GM19240 (cell line): ENCODE measurements around the gene PLK3.
"Not testable (repeated sequence)": the region's sequence is repeated elsewhere in the genome, so short reads cannot be mapped to it uniquely, and the experiment has no call there.

ENCODE experiments used
- DNase-seq: peaks from one replicate; pipeline ENCODE4 v3.0.0; 2011; ENCODE audit warnings: low spot score; ENCODE audit not compliant: insufficient read length

The PLK3 gene

DNA sequence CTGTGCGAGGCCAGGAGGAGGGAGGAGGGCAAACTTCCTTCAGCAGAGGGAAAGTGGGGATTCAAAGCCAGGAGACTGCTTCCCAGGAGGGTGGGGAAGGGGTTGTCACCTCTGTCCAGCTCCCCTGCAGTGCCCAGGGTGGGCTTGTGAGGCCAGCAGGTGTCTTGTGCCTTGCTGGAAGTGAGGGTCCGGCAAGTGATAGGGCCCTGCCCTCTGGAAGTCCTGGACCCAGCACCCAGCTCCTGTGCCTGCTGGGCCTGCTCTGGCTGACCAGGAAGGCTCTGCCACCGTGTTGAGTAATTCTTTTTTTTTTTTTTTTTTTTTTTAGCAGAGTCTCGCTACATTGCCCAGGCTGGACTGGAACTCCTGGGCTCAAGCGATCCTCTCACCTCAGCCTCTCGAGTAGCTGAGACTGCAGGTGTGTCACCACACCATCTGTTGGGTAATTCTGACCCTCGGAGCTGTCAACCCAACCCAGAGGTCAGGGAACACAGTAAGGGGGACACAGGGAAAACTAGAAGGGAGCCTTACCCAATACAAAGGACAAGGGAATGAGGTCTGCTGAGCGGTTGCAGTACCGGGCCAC lies 13.2 kb upstream of the PLK3 start:
- no peak for DNase-seq

DNA sequence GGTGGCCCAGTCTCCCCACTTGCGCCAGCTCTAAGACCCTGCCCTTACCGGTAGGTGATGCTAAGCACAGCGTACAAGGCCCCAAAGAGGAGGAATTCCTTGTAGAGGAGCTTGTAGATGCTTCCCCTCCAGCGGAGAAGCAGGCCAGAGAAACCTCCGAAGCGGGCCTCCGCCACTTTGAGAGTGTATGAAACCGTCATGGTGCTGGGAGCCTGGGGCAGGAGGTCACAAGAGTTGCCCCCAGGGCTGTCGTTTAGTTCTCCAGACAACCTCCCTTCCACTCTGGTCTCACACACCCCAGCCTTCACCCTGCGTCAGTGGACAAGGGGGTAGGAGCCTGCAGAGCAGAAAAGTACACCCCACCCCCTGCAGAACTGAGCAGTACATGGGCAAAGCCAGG lies 12.7 kb upstream of the PLK3 start:
- no peak for DNase-seq

DNA sequence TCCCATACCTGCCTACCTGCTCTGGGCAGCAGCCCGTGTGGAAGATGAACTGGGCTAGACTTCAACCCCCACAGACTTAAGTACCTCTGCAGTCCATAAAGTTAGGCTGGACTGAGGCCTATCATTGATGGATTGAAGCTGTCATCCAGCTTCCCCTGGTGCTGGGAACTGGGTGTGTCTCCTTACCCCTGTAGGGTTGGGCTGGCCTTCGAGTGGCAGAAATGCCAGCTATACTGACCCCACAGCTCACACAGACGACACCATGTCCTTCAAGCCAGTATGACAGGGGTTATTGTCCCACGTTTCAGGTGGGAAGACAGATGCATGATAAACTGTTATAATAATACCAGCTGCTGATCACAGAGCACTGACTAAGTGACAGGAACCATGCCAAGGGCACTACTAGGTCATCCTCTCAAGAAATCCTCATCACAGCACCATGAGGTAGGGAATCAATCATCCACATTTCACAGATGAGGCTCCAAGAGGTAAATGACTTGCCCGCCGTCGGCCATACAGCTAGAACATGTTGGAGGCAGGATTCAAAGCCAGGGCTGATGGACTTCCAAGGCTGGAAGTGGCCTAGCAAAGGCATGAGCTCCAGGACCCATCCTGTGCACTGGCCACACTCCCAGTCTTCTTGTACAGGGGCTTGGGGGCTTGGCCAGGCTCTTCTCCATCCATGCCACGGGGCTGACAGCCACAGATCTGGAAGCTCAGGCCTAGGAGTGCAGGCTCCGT lies 11.9 kb upstream of the PLK3 start, which contains the start of gene BEST4:
Gene BEST4 (minus strand): TSS at position 51 of the 741 bp plus-strand sequence. CDS start 465 bp downstream, outside the sequence.
- no peak for DNase-seq

DNA sequence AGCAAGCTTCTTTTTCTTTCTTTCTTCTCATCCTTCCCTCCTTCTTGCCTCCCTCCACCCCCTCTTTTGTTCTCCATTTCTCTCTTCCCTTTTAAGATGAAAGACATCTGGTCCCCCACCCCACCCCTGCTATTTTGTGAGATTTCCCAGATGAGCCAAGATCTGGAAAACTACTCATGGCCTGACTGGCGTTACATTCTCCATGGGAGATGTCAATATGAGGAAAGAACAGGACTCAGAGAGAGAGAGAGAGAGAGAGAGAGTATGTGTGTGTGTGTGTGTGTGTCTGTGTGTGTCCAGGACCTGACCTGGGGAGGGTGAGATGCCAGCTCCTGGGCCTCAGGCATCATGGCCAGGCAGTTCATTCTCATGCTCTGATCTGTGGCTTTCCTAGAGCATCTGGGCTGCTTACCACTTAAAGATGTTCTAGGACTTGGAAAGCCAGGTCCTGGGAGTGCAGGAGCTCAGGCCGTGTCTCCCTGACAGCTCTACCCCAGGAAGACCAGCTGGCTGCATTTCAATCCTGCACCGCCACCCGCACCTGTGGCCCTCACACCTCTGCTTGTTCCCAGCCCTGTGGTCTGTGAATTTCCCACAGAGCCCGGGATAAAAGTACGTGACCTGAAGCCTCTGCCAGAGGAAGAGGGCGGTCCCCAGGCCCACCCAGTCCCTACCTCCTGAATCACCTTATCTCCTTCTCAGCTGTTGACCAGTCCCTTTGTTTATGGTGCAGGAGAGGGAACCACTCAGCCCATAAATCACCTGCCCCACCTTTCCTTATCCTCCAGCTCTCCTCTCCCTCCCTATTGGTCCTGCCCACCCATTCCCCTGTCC lies 9.0 kb upstream of the PLK3 start:
- no peak for DNase-seq

DNA sequence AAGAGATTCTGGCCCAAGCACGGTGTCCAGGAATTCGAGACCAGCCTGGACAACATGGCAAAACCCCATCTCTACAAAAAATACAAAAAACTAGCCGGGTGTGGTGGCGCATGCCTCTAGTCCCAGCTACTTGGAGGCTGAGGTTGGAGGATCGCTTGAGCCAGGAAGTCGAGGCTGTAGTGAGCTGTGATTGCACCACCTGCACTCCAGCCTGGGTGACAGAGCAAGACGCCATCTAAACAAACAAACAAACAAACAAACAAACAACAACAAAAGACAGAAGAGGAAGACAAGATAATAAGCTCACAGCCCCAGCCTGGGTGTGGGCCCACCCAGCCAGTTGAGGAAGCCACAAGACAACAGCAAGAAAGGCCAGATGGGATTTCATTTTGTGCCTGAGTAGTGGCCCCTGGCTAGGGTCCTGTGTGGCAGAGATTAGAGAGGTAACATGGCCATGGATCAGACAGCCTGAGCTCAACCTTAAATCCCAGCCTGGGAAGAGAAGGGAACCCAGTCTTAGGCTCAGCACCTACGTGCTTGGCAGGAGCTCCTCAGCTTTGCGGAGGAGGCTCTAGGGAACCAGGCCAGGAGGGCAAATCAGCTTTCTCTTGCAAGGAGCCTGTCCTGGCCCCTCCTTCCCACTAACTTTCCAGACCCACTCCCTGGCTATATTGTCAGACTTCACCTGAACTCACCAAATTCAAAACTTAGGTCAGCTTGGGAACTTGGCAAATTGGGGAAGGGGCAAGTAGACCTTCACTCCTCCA lies 7.3 kb upstream of the PLK3 start:
- no peak for DNase-seq

DNA sequence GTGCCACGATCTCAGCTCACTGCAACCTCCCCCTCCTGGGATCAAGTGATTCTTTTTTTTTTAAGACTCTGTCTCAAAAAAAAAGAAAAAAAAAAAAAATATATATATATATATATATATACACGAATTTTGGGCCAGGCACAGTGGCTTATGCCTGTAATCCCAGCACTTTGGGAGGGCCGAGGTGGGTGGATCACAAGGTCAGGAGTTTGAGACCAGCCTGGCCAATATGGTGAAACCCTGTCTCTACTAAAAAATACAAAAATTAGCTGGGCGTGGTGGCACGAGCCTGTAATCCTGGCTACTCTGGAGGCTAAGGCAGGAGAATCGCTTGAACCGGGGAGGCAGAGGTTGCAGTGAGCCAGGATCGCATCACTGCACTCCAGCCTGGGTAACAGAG lies 2.3 kb upstream of the PLK3 start:
- DNase-seq, result not testable (repeated sequence)

DNA sequence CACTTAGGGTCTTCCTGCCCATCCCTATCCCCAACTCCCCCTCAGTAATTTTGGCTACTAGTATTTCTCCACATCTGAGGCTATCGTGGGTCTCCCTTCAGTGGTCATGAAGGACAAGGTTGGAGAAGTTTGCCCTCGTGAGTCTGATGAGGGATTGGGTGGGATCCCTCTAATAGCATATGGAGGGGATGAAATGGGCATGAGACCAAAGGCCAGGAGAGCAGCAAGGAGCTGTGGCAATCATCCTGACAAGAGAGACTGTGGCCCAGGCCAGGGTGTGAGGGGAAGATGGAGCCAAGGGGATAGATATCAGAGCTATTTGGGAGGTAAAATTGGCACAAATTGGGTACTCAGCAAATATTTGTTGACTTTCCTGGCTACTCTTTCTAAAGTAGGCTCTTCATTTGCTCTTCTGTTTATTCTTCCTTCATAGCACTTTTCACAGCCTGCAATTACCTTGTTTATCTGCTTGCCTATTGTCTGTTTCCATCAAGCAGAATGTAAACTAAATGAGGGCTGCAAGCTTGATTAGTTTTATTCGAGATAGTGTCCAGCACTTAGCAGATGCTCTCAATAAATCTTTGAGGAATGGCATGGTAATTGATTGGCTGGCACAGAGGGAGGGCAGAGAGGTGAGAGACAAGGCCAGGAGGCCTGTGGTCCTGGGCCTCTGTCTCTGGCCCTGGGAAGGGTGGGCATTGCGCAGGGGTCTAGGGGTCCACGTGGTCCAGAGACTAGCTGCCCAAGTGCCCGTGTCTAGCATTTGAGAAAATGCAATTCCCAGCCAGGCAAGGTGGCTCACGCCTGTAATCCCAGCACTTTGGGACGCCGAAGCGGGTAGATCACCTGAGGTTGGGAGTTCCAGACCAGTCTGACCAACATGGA lies 1.5 kb upstream of the PLK3 start:
- DNase-seq, result no peak

DNA sequence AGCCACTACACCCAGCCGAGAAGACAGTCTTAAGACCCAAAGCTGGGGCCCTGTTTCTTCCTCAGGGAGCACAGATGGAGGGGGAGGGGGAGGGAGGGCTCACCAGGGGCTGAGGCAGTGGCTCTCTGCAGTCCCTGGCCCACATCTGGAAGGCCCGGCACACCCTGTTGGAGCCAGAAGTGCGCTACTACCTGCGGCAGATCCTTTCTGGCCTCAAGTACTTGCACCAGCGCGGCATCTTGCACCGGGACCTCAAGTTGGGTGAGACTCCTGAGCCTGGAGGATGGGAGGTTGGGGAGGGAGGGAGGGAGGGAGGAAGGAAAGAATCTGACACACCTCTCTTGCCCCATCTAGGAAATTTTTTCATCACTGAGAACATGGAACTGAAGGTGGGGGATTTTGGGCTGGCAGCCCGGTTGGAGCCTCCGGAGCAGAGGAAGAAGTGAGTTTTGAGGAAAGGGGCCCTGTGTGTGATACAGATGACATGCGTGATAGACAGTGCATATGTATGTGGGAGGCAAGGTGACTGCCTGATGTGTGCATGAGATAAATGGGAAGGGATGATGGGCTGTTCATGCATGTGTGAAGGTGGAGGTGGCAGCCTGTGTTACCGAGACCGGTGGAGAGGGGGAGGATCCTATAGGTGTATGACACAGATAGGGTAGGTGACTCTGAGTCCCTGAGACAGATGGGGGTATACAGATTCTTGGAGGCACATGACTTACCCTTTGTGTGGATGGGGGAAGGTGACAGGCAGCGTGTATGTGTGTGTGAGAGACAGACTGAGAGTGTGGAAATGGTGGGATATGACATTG lies 1.5 kb downstream of the PLK3 start:
- DNase-seq, result no peak

DNA sequence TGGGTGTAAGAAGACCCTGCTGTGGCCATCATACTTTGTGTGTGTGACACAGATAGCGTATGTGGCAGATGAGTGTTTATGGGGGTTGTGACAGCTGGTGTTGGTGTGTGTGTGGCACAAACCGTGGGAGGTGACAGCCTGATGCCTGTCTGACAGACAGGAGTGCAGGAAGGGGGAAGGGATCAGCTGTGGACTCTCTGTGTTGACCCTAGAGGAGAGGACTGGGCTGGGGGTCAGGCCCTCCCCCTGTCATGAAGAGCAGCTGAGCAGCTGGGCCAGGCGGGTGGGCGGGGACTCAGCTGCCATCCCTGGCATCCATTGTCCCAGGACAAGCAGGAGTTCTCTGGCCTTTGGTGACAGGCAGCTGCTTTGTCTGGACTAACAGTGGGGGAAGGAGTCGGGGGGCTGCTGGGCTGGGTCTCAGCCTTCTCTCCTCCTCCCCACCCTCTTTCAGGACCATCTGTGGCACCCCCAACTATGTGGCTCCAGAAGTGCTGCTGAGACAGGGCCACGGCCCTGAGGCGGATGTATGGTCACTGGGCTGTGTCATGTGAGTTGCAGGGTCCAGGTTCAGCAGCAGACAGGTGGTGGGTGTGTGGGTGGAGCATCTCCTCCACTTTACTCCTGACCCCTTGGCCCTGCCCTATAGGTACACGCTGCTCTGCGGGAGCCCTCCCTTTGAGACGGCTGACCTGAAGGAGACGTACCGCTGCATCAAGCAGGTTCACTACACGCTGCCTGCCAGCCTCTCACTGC lies 2.3 kb downstream of the PLK3 start:
- DNase-seq, result no peak

DNA sequence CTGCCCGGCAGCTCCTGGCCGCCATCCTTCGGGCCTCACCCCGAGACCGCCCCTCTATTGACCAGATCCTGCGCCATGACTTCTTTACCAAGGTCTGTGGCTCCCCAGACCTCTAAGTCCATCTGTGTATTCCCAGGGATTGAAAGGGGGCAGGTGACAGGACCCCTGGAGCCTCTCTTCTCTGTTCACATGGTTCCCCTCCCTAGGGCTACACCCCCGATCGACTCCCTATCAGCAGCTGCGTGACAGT lies 2.8 kb downstream of the PLK3 start:
- DNase-seq, result no peak

DNA sequence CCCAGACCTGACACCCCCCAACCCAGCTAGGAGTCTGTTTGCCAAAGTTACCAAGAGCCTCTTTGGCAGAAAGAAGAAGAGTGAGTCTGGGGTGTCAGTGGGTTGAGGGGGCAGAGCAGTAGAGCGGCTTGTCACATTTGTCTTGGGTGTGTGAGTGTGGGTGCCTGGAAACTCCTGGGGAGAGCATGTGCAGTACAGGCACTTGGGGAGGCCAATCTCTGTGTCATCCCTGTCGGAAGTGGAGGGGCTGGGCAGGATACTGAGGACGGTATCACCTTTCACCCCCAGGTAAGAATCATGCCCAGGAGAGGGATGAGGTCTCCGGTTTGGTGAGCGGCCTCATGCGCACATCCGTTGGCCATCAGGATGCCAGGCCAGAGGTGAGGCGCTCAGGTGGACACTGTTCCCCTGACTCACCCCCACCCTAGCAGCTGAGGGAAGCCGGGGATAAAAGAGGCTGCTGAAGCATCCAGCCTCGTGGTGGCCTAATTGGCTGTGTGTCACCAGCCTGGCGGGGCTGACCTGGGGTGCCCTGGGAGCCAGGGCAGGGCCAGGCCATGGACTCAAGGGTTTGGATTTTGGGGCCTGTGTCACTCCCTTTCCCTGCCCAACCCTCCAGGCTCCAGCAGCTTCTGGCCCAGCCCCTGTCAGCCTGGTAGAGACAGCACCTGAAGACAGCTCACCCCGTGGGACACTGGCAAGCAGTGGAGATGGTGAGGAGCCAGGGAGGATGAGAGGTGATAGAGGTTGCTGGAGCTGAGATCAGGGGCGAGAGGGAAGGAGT lies 3.3 kb downstream of the PLK3 start:
- DNase-seq, result no peak

DNA sequence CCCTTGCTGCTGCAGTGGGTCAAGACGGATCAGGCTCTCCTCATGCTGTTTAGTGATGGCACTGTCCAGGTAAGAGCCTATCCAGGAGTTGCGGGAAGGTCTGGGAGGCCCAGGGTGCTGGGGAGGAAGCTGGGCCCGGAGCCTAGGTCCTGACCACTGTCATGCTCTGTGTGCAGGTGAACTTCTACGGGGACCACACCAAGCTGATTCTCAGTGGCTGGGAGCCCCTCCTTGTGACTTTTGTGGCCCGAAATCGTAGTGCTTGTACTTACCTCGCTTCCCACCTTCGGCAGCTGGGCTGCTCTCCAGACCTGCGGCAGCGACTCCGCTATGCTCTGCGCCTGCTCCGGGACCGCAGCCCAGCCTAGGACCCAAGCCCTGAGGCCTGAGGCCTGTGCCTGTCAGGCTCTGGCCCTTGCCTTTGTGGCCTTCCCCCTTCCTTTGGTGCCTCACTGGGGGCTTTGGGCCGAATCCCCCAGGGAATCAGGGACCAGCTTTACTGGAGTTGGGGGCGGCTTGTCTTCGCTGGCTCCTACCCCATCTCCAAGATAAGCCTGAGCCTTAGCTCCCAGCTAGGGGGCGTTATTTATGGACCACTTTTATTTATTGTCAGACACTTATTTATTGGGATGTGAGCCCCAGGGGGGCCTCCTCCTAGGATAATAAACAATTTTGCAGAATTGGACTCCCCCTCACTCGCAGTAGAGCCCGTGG lies 5.3 kb downstream of the PLK3 start:
- DNase-seq, result no peak

DNA sequence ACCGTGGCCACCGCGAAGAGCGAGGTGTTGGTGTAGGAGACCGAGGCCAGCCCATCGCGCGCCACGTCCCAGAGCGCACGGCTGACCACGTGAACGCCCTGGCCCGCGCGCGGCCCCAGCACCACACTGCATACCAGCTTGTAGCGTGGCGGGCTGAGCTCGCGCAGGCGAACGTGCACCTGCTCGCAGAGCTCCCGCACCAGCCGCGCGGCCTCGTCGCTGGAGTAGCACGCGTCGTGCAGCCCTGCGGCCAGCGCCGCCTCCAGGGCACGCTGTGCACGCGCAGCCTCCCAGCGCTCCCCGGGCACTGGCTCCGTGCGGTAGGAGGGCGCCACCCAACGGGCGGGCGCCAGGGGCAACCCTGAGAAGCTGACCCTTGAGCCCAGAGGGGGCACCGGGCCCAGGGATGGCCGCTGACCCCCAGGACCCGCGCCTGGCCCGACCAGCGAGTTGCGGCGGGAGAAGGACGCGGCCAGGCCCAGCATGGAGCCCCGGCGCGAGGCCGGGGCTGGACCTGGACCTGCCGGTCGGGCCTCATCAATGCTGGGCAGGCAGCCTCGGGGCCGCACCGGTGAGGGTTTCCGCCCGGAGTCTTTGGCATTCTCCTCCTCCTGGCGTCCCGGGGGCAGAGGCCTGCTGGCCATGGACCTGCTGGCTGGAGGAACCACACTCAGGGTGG lies 6.0 kb downstream of the PLK3 start:
- no peak for DNase-seq

DNA sequence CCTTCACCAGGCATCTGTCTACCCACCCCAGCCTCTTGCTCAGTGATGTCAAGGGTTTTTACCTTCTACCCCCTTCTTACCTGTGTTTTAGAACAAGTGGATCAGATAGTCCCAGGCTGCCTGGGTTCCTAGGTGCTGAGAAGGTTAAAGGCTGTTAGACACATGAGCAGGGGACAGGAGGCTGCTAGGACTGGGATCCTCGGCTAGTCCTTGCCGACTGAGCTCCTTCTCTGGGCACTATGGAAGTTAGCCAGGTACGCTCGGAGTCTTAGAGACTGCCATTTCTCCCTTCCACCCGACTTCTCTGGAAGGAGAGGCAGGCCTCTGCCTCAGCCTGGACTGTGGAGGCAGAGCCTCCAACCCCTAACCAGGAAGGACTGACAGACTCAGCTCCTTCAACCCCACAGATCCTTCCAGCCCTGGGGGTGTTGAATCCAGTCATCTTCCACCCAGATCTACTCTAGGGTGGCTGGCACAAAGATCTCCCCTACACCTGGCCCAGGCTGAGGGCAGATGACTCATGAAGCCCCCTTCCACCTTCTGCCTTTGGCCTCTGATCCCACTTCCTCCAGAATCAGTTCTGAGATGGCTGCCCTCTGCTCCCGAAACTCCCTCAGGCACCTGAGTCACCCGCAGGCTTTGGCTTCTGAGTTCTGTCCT lies 6.7 kb downstream of the PLK3 start, which contains the start of gene DYNLT4:
Gene DYNLT4 (minus strand): TSS at position 648 of the 660 bp plus-strand sequence. CDS start 683 bp downstream, outside the sequence.
- no peak for DNase-seq

DNA sequence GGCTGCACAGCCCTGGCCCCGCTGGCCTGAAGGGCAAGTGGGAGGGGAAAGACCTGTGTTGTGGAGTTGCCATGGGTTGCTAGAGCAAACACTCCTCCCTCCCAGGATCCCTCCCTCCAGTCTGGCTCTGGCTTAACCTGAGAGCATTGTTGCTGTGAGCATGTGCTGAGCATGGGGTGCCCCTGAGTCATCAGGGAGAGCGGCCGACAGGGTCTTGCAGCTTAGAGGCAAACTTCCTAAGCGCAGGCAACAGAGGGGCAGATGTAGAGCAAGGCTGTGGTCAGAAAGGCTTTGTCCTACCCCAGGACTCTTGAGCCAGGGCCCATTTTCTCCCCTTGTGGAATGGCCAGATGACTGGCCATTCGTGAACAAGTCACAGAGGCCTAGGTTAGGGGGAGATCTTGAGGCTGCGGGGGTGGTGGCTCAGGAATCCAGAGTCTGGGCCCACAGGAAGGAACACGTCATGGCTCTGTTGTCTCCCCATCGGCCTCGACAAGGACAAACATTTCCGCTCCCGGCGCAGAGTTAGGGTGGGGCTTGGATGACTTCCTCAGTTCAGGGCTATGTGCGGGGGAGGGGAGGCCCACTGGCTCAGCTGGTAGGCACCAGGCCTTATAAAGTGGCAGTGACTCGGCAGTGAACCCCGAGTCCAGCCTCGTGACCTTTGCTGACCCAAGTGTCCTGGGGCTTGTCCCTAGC lies 7.3 kb downstream of the PLK3 start:
- DNase-seq, result peak; percentile 61
